Ascending aorta (tissue), 2 donors: ENCODE measurements around the gene DENND1B. TPM values are rescaled to one million over a fixed set of nuclear protein-coding genes. Genes with fewer than 3 reads are reported as not detected.

Source experiments
- DNase-seq, 2 donors: peaks; one replicate each; pipeline ENCODE4 v3.0.0-alpha.2; 2019; ENCODE audit warnings: low spot score in 2 of 2
- H3K27ac ChIP-seq, 2 donors: fragments of 200-600 bp; sonication (generic); one replicate each; pipeline ENCODE4 v1.5.1; 2016 to 2017; ENCODE audit warnings: mild to moderate bottlenecking in 1 of 2
- H3K27me3 ChIP-seq: fragments of 200-600 bp; sonication (generic); one replicate; pipeline ENCODE4 v1.5.1; 2017
- H3K36me3 ChIP-seq, 2 donors: fragments of 200-600 bp; sonication (generic); one replicate each; pipeline ENCODE4 v1.5.1; 2016
- H3K4me1 ChIP-seq, 2 donors: fragments of 200-600 bp; sonication (generic); one replicate each; pipeline ENCODE4 v1.5.1; 2016 to 2017; ENCODE audit warnings: mild to moderate bottlenecking in 1 of 2
- H3K4me3 ChIP-seq, 2 donors: fragments of 200-600 bp; sonication (generic); one replicate each; pipeline ENCODE4 v1.5.1; 2016 to 2017; ENCODE audit warnings: mild to moderate bottlenecking in 1 of 2
- H3K9me3 ChIP-seq, 2 donors: fragments of 200-600 bp; sonication (generic); one replicate each; pipeline ENCODE4 v1.5.1; 2016
- intact Hi-C: fragments of 100-400 bp; cut with DNase I; formaldehyde crosslinking; loops from one replicate; pipeline ENCODE4 v1.15.1; 2023
- total RNA-seq: library from RNA; depleted of rRNA; stranded (reverse); fragments of >200 nt; gene quantifications from one replicate; pipeline ENCODE4 v1.1.0, GENCODE V29; 2016
- TF ChIP-seq, protein P1 (sequence below), 3 experiments: fragments of 200-600 bp in 2 of 3; fragments of 450-650 bp in 1 of 3; sonication (generic) in 2 of 3; IDR thresholded peaks; one replicate each; pipeline ENCODE4 v1.5.1; 2016 to 2019; ENCODE audit warnings: antibody characterized with exemption in 3 of 3, mild to moderate bottlenecking in 1 of 3, moderate library complexity in 1 of 3

DENND1B gene
- total RNA-seq, 1 donor from 2014 or later = 12.2 TPM

DNA sequence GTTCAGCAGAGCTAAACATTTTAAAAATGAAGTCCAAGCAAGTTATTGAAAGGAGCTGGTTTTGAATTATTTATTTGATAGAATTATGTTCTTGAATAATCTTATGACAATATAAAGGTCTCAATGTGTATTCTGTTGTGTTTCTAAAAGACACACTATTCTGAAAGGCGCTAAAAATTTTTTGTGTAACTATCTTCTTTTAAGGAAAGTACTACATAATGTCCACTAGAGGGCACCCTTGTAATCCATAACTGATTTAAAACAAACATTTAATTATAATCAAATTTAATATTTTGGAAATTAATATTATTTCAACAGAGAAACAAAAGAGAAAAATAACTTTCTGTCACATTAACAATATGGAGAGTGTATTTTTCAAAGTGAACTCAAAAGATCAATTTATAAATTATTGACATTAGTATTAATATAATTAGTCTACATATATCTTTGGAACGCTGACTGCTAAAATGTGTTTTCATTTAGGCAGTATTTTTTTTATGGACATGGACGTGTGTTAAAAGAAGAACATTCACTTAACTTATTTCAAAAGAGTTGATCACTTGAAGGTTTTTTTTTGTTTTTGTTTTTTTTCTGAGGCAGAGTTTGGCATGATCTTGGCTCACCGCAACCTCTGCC, 248.4 kb downstream of the DENND1B start:
- Histone ChIP-seq H3K27ac (no peak overlapping the region), H3K36me3 (no peaks in the 10 kb centered on the region), H3K27me3 (no peaks in the 10 kb centered on the region), H3K4me1 (no peaks in the 10 kb centered on the region), H3K4me3 (no peak overlapping the region), H3K9me3 (no peaks in the 10 kb centered on the region)
- TF ChIP-seq, protein P1, sequence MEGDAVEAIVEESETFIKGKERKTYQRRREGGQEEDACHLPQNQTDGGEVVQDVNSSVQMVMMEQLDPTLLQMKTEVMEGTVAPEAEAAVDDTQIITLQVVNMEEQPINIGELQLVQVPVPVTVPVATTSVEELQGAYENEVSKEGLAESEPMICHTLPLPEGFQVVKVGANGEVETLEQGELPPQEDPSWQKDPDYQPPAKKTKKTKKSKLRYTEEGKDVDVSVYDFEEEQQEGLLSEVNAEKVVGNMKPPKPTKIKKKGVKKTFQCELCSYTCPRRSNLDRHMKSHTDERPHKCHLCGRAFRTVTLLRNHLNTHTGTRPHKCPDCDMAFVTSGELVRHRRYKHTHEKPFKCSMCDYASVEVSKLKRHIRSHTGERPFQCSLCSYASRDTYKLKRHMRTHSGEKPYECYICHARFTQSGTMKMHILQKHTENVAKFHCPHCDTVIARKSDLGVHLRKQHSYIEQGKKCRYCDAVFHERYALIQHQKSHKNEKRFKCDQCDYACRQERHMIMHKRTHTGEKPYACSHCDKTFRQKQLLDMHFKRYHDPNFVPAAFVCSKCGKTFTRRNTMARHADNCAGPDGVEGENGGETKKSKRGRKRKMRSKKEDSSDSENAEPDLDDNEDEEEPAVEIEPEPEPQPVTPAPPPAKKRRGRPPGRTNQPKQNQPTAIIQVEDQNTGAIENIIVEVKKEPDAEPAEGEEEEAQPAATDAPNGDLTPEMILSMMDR (IDR thresholded peaks at IDR 0.05) = peak; percentile 25 to 69 (median 66)
- DNase-seq = no peak
- intact Hi-C loops = loop anchor here (5.0 kb wide), 2 partner anchors 395 to 940 kb away; no protein-coding TSS in a partner anchor

DNA sequence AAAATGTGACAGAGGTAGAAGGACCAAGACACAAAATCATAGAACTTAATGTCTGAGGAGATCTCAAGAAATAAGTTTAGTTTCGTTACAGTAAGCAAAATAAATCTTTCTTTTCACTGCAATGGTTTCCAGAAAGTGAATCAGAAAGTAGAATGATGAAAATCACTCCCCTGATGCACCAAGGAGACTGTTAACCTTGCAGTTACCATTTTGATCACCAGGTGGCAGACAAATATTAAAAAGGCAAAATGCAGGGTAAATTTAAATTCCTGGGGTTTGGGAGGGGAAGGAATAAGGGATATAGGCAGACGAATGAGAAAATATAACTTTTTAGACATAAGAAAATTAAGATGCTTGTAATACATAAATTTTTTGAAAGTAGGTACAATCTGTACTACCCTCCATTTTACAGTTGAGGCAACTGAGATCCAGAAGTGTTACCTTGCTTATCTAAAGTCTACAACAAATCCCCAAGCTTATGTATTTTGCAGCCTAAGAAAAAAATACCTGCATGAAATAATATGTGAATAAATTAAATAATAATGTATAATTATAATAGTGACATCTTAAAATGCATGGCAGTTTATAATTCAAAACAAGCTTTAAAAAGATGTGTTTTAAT, 254.1 kb downstream of the DENND1B start:
- Histone ChIP-seq H3K27me3 (no peaks in the 10 kb centered on the region), H3K36me3 (no peaks in the 10 kb centered on the region), H3K9me3 (no peaks in the 10 kb centered on the region), H3K4me1 (no peaks in the 10 kb centered on the region), H3K27ac (no peak overlapping the region), H3K4me3 (no peak overlapping the region)
- intact Hi-C loops = no loop called here
- TF ChIP-seq, protein P1 (IDR thresholded peaks at IDR 0.05) = peak in 2 of 3 experiments; percentile 42 to 51
- no peak for DNase-seq

DNA sequence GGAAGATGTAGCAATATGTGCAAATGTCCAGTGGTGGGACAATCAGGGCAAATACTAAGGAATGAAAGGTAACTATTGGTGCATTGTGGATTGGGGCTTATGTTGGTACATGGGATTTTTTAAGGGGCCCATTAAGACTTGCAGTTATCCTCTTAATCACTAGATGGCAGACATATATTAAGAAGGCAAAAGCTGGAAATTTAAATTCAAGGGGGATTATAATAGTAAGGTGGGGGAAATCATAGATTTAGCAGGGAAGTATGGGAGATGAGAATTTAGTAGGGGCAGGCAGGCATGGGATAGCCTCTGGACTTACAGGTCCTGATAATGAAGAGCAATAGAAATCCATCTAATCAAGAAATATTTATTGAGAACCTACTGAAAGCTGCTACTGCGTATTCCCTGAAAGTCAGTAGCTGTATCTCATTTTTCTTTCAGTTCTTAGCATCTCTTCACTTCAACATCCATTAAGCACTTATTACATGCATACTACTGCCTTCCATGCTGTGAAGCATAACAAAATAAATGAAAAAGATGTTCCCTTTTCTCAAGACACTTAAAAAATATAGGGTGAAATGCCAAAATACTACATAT, 255.4 kb downstream of the DENND1B start:
- H3K4me3 ChIP-seq = no peak overlapping the region
- DNase-seq = no peak
- no peaks in the 10 kb centered on the region for H3K27me3 ChIP-seq
- H3K9me3 ChIP-seq = no peaks in the 10 kb centered on the region
- TF ChIP-seq, protein P1 (IDR thresholded peaks at IDR 0.05) = peak in 2 of 3 experiments; percentile 6 to 11
- no peaks in the 10 kb centered on the region for H3K36me3 ChIP-seq
- H3K27ac ChIP-seq = no peak overlapping the region
- intact Hi-C loops = no loop called here
- no peaks in the 10 kb centered on the region for H3K4me1 ChIP-seq

DNA sequence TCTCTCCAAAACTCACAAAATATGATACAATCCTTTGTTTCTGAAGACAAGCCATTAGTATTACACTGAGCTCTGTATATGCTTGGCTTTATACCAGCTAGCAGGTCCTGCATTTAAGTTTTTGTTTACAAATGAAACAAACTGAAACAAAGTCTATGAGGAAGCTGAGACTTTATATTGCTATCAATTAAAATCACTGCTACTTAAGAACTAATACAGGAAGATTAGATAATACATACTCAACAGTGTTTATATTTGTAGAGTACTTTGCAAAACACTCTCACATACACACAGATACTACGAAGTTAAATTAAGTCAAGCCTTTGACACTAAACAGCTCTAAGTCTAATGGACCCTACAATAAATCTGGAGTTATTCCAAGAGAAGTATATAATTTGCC, 259.9 kb downstream of the DENND1B start:
- no peak overlapping the region for H3K27ac ChIP-seq
- no peak for DNase-seq
- no peak overlapping the region for H3K4me3 ChIP-seq
- TF ChIP-seq, protein P1 (IDR thresholded peaks at IDR 0.05) = no peak
- intact Hi-C loops = no loop called here
- H3K36me3 ChIP-seq = peaks cover 0 to 3% of the 10 kb centered on the region in 2 donors
- no peaks in the 10 kb centered on the region for H3K4me1 ChIP-seq
- H3K27me3 ChIP-seq = no peaks in the 10 kb centered on the region
- H3K9me3 ChIP-seq = no peaks in the 10 kb centered on the region

DNA sequence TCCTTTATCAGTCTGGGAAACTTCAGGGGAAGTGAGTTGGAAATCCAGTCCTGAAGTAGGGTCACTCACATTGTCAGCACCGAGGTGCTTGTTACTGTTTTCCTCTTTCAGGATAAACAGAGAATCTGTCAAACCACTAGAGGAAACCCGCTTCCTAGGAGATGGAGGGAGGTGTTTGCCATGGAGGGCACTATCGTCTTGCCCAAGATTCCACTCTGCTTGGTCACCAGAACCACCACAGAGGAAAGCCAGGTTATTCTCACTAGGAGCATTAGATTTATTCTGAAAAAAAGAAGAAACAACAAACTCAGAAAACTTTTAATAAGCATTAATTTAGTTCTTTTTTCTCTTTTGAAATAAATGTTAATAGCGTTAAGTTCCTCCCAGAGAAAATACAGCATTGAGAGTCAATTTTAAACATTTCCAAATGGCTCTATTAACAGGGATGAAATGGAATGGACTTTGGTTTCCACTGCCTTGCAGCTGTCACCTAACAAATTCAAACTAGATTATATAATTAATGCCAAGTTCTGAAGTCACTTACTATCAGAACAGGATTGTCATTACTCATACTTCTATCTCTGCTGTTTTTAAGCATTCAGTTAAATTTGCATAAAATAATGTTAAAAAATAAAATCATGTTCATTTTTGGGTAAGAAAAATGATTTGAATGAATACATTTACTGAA, 264.4 kb downstream of the DENND1B start:
- TF ChIP-seq, protein P1 (IDR thresholded peaks at IDR 0.05) = no peak
- Histone ChIP-seq H3K36me3 (peaks cover 0 to 6% of the 10 kb centered on the region in 2 donors), H3K9me3 (no peaks in the 10 kb centered on the region), H3K4me1 (no peaks in the 10 kb centered on the region), H3K4me3 (no peak overlapping the region), H3K27me3 (no peaks in the 10 kb centered on the region), H3K27ac (no peak overlapping the region)
- intact Hi-C loops = no loop called here
- DNase-seq = no peak
